Brain microvascular endothelial cell (primary cell): ENCODE measurements around the gene PGM2L1.
"Not testable (repeated sequence)": the region's sequence is repeated elsewhere in the genome, so short reads cannot be mapped to it uniquely, and the experiment has no call there.

Experiments
- DNase-seq: peaks from one replicate; pipeline ENCODE4 v3.0.0-alpha.2; 2020
- H3K27ac ChIP-seq: fragments of 250-450 bp; sonication (Bioruptor Pico); 2 replicates; pipeline ENCODE4 v1.5.1; 2020; ENCODE audit warnings: mild to moderate bottlenecking, moderate library complexity
- H3K27me3 ChIP-seq: fragments of 250-450 bp; sonication (Bioruptor Pico); replicated peaks from 2 replicates; pipeline ENCODE4 v1.5.1; 2020; ENCODE audit warnings: mild to moderate bottlenecking
- H3K36me3 ChIP-seq: fragments of 250-450 bp; sonication (Bioruptor Pico); replicated peaks from 2 replicates; pipeline ENCODE4 v1.5.1; 2020; ENCODE audit warnings: mild to moderate bottlenecking
- H3K4me3 ChIP-seq: 2 replicates; pipeline ENCODE4 v1.5.1; 2011; ENCODE audit warnings: low read depth, mild to moderate bottlenecking, control low read depth, low read length, moderate library complexity
- in situ Hi-C: cut with HindIII; loops from 2 replicates; pipeline ENCODE4 v1.10.0; 2017; ENCODE audit warnings: low sequenced_read_pairs, low pct_ligation_motif_present
- TF ChIP-seq, protein P1 (sequence below): IDR thresholded peaks from 2 replicates; pipeline ENCODE4 v1.5.1; 2011; ENCODE audit warnings: low read depth, mild to moderate bottlenecking, moderate library complexity, low read length, control low read depth, inconsistent platforms; ENCODE audit errors: missing control alignments

The PGM2L1 gene

GRCh38 chr11:74427384-74427886, 29.2 kb upstream of the PGM2L1 start:
- TF ChIP-seq, protein P1, sequence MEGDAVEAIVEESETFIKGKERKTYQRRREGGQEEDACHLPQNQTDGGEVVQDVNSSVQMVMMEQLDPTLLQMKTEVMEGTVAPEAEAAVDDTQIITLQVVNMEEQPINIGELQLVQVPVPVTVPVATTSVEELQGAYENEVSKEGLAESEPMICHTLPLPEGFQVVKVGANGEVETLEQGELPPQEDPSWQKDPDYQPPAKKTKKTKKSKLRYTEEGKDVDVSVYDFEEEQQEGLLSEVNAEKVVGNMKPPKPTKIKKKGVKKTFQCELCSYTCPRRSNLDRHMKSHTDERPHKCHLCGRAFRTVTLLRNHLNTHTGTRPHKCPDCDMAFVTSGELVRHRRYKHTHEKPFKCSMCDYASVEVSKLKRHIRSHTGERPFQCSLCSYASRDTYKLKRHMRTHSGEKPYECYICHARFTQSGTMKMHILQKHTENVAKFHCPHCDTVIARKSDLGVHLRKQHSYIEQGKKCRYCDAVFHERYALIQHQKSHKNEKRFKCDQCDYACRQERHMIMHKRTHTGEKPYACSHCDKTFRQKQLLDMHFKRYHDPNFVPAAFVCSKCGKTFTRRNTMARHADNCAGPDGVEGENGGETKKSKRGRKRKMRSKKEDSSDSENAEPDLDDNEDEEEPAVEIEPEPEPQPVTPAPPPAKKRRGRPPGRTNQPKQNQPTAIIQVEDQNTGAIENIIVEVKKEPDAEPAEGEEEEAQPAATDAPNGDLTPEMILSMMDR, result no peak
- H3K4me3 ChIP-seq, result no peak overlapping the region
- in situ Hi-C loops, result loop anchor here (25.0 kb wide), 1 partner anchor 165 kb away; no protein-coding TSS in a partner anchor
- no peaks in the 10 kb centered on the region for H3K27me3 ChIP-seq
- DNase-seq, result peak; percentile 14
- no peaks in the 10 kb centered on the region for H3K36me3 ChIP-seq
- no peak overlapping the region for H3K27ac ChIP-seq

DNA sequence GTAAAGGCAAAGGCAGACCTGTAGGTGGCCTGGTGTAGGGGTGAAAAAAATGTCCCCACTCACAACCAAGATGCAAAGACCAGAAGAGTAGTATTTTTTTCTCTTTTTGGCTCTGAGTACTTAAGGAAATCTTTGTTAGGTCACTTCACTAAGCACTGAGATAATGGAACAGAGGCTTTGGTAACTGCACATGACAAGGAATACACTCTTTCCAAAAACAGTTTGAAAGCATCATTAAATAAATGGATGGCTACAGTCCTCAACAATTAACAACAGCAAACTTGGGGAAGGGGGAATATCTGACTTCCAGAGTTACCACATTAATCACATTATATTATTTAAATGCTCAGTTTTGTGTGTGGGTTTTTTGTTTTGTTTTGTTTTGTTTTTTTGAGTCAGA, 26.9 kb upstream of the PGM2L1 start:
- TF ChIP-seq, protein P1, result no peak
- Histone ChIP-seq H3K36me3 (no peaks in the 10 kb centered on the region), H3K27ac (no peak overlapping the region), H3K27me3 (no peaks in the 10 kb centered on the region), H3K4me3 (no peak overlapping the region)
- DNase-seq, result no peak
- in situ Hi-C loops, result loop anchor here (25.0 kb wide), 1 partner anchor 163 kb away; no protein-coding TSS in a partner anchor

DNA sequence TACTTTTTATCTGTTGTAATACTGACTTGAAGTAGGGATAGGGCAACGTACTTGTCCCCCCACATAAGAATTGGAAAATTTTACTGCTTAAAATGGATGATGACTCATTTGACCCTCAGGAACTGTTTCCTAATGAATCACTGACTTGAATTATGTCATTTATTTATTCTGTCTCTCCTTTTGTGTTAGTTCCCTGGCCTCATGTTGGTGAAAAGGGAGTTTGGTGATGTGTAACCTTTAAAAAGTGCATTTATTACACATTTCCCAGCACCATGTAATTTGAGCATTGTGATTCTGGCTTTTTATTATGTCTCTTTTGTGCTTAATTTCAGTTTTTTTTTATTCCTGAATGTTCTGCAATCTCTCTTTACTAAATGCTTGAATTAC, 20.3 kb upstream of the PGM2L1 start:
- in situ Hi-C loops, result no loop called here
- no peaks in the 10 kb centered on the region for H3K36me3 ChIP-seq
- no peaks in the 10 kb centered on the region for H3K27me3 ChIP-seq
- DNase-seq, result peak; percentile 51
- TF ChIP-seq, protein P1, result no peak
- H3K4me3 ChIP-seq, result no peak overlapping the region
- H3K27ac ChIP-seq, result peak overlapping the region; percentile 65

- TF ChIP-seq, protein P1, result no peak
- Histone ChIP-seq H3K27ac (peak overlapping the region; percentile 65), H3K27me3 (no peaks in the 10 kb centered on the region), H3K4me3 (no peak overlapping the region), H3K36me3 (no peaks in the 10 kb centered on the region)
- in situ Hi-C loops, result no loop called here
- peak; percentile 28 for DNase-seq
Observed at GRCh38 chr11:74417860-74418508, 19.8 kb upstream of the PGM2L1 start.

- Histone ChIP-seq H3K36me3 (no peaks in the 10 kb centered on the region), H3K27ac (no peak overlapping the region), H3K27me3 (no peaks in the 10 kb centered on the region), H3K4me3 (no peak overlapping the region)
- no peak for DNase-seq
- TF ChIP-seq, protein P1, result no peak
- in situ Hi-C loops, result no loop called here
Observed at GRCh38 chr11:74417379-74417804, 19.2 kb upstream of the PGM2L1 start.

GRCh38 chr11:74416974-74417373, 18.7 kb upstream of the PGM2L1 start:
- H3K36me3 ChIP-seq, DNase-seq, H3K4me3 ChIP-seq, in situ Hi-C loops, H3K27ac ChIP-seq, H3K27me3 ChIP-seq: not testable (repeated sequence)
